Gastroesophageal sphincter (tissue), 3 donors: ENCODE measurements around the gene ACTA1.

Experiments used
- CTCF ChIP-seq, 4 experiments: fragments of 200-600 bp in 2 of 4; fragments of 450-650 bp in 2 of 4; sonication (generic) in 1 of 4; IDR thresholded peaks; one replicate each; pipeline ENCODE4 v1.5.1; 2017 to 2019; ENCODE audit warnings: antibody characterized with exemption in 4 of 4, mild to moderate bottlenecking in 2 of 4, moderate library complexity in 2 of 4
- EP300 ChIP-seq: sonication (generic); formaldehyde crosslinking; IDR thresholded peaks from one replicate; pipeline ENCODE4 v1.6.1; 2017; ENCODE audit warnings: antibody characterized with exemption, mild to moderate bottlenecking
- POLR2A ChIP-seq, 2 donors: fragments of 450-650 bp; IDR thresholded peaks; one replicate each; pipeline ENCODE4 v1.6.1; 2017; ENCODE audit warnings: antibody characterized with exemption in 2 of 2, mild to moderate bottlenecking in 2 of 2, moderate library complexity in 1 of 2

- TF ChIP-seq CTCF (IDR thresholded peaks at IDR 0.05) (no peak), EP300 (no peak), POLR2A (IDR thresholded peaks at IDR 0.05) (no peak)
Observed at GRCh38 chr1:229433364-229434004, 410 bp downstream of the ACTA1 start.
